ENCODE measurements around the gene MACROD2.
"Not testable (repeated sequence)": the region's sequence is repeated elsewhere in the genome, so short reads cannot be mapped to it uniquely, and the experiment has no call there.

Gene MACROD2

GRCh38 chr20:13995086-13995665 lies at the start of gene MACROD2:
TSS of gene MACROD2 (plus strand) at chr20:13995516.
- FAIRE-seq: no peak

GRCh38 chr20:13947719-13948118 lies 47.6 kb upstream of the MACROD2 start:
- FAIRE-seq (no peak), DNase-seq (ENCODE audit: insufficient read length, low spot score) (no peak)

More at GRCh38 chr20:13995086-13995665, at the start of gene MACROD2:
- DNase-seq (ENCODE audit: insufficient read length, low spot score): no peak

- no peak for FAIRE-seq
- no peak for DNase-seq (ENCODE audit: insufficient read length, low spot score)
These were observed 42.1 kb upstream of the MACROD2 start for GRCh38 chr20:13953227-13953626.

- no peak for DNase-seq (ENCODE audit: insufficient read length, low spot score)
- FAIRE-seq: no peak
These were observed 35.2 kb upstream of the MACROD2 start for GRCh38 chr20:13960119-13960518.

- DNase-seq (ENCODE audit: insufficient read length, low spot score): no peak
- FAIRE-seq: no peak
These were observed 34.8 kb upstream of the MACROD2 start for GRCh38 chr20:13960525-13960924.

- no peak for FAIRE-seq
- DNase-seq (ENCODE audit: insufficient read length, low spot score): no peak
These were observed 11.1 kb upstream of the MACROD2 start for GRCh38 chr20:13984211-13984610.

GRCh38 chr20:13990465-13990864 lies 4.9 kb upstream of the MACROD2 start, which contains the start of gene SEL1L2:
TSS of gene SEL1L2 (minus strand) at chr20:13990614. CDS start at chr20:13990534, 80 bp downstream.
- DNase-seq (ENCODE audit: insufficient read length, low spot score) (no peak), FAIRE-seq (no peak)

GRCh38 chr20:13991311-13991710 lies 4.0 kb upstream of the MACROD2 start:
- DNase-seq (ENCODE audit: insufficient read length, low spot score) (no peak), FAIRE-seq (no peak)

GRCh38 chr20:13991955-13992354 lies 3.4 kb upstream of the MACROD2 start:
- not testable (repeated sequence) for FAIRE-seq; DNase-seq (ENCODE audit: insufficient read length, low spot score)

GRCh38 chr20:13995841-13996240 lies 525 bp downstream of the MACROD2 start:
- no peak for FAIRE-seq

GRCh38 chr20:13996265-13996664 lies 949 bp downstream of the MACROD2 start:
- DNase-seq (ENCODE audit: insufficient read length, low spot score): no peak
- no peak for FAIRE-seq

More at GRCh38 chr20:13995841-13996240, 525 bp downstream of the MACROD2 start:
- no peak for DNase-seq (ENCODE audit: insufficient read length, low spot score)

GRCh38 chr20:14000917-14001316 lies 5.6 kb downstream of the MACROD2 start:
- DNase-seq (ENCODE audit: insufficient read length, low spot score) (no peak), FAIRE-seq (no peak)

- DNase-seq (ENCODE audit: insufficient read length, low spot score): no peak
- no peak for FAIRE-seq
These were observed 10.7 kb downstream of the MACROD2 start for GRCh38 chr20:14005996-14006395.

- no peak for FAIRE-seq
- no peak for DNase-seq (ENCODE audit: insufficient read length, low spot score)
These were observed 13.9 kb downstream of the MACROD2 start for GRCh38 chr20:14009208-14009607.

GRCh38 chr20:14012671-14013070 lies 17.4 kb downstream of the MACROD2 start:
- FAIRE-seq (no peak), DNase-seq (ENCODE audit: insufficient read length, low spot score) (no peak)

GRCh38 chr20:14030991-14031390 lies 35.7 kb downstream of the MACROD2 start:
- FAIRE-seq (no peak), DNase-seq (ENCODE audit: insufficient read length, low spot score) (no peak)

- DNase-seq (ENCODE audit: insufficient read length, low spot score) (no peak), FAIRE-seq (no peak)
These were observed 38.0 kb downstream of the MACROD2 start for GRCh38 chr20:14033310-14033709.

GRCh38 chr20:14036567-14036966 lies 41.3 kb downstream of the MACROD2 start:
- DNase-seq (ENCODE audit: insufficient read length, low spot score) (no peak), FAIRE-seq (no peak)

- FAIRE-seq; DNase-seq (ENCODE audit: insufficient read length, low spot score): not testable (repeated sequence)
These were observed 49.5 kb downstream of the MACROD2 start for GRCh38 chr20:14044712-14045276.

GRCh38 chr20:14046534-14046933 lies 51.2 kb downstream of the MACROD2 start:
- no peak for DNase-seq (ENCODE audit: insufficient read length, low spot score)
- FAIRE-seq: no peak

GRCh38 chr20:14049111-14049510 lies 53.8 kb downstream of the MACROD2 start:
- no peak for DNase-seq (ENCODE audit: insufficient read length, low spot score)
- no peak for FAIRE-seq

- DNase-seq (ENCODE audit: insufficient read length, low spot score) (no peak), FAIRE-seq (no peak)
These were observed 56.1 kb downstream of the MACROD2 start for GRCh38 chr20:14051454-14051853.

Measured in GM19239 (cell line).